Endothelial cell (in vitro differentiated cells): Measurements from ENCODE around the gene LAMA2. TPM values are rescaled to one million over a fixed set of nuclear protein-coding genes. Genes with fewer than 3 reads are reported as not detected.

ENCODE experiments used
- DNase-seq: peaks from one replicate; pipeline ENCODE4 v3.0.0; 2021; ENCODE audit warnings: low spot score
- H3K27ac Mint-ChIP-seq: one replicate; pipeline ENCODE4 v1.8.0; 2021; ENCODE audit warnings: mixed read lengths, inconsistent platforms; ENCODE audit not compliant: unreplicated experiment
- H3K27me3 Mint-ChIP-seq: one replicate; pipeline ENCODE4 v1.8.0; 2021; ENCODE audit warnings: mild to moderate bottlenecking, moderate library complexity, mixed read lengths, inconsistent platforms; ENCODE audit not compliant: unreplicated experiment
- H3K36me3 Mint-ChIP-seq: one replicate; pipeline ENCODE4 v1.8.0; 2021; ENCODE audit warnings: mild to moderate bottlenecking, low read depth, mixed read lengths, inconsistent platforms; ENCODE audit not compliant: unreplicated experiment
- H3K4me1 Mint-ChIP-seq: one replicate; pipeline ENCODE4 v1.8.0; 2021; ENCODE audit warnings: mild to moderate bottlenecking, mixed read lengths, inconsistent platforms; ENCODE audit not compliant: unreplicated experiment
- H3K4me3 Mint-ChIP-seq: one replicate; pipeline ENCODE4 v1.8.0; 2021; ENCODE audit warnings: mild to moderate bottlenecking, mixed read lengths, inconsistent platforms; ENCODE audit not compliant: unreplicated experiment
- H3K9me3 Mint-ChIP-seq: one replicate; pipeline ENCODE4 v1.8.0; 2021; ENCODE audit warnings: mixed read lengths, inconsistent platforms; ENCODE audit not compliant: unreplicated experiment
- CTCF ChIP-seq: fragments of 200-600 bp; sonication (generic); IDR thresholded peaks from one replicate; pipeline ENCODE4 v1.5.0; 2021; ENCODE audit warnings: antibody characterized with exemption; ENCODE audit not compliant: unreplicated experiment
- total RNA-seq: library from RNA; stranded (reverse); fragmentation: NEBNext Ultra II Directional; extraction: Animal tissue kit (Norgen Biotek cat#: 25700); gene quantifications from one replicate; pipeline ENCODE4 v1.2.1, GENCODE V29; 2021; ENCODE audit not compliant: unreplicated experiment

LAMA2 gene
- total RNA-seq, 1 donor from 2014 or later: 2.0 TPM

DNA sequence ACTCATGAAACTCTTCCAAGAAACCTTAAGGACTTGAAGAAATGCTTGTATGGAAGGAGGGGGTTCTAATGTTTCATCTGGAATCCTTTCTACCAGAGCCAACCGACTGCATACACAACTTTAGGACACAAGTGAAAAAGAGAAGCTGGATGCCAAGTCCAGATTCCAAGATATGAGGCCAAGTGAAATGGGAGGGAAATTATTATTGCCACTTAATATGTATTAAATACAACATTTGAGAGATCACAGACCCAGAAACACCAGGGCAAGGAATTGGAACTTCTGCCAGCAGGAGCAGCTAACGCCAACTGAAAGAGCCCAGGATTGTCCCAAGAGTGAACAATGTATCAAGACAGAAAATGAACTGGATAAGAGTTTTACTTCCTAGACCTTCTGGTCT is 682.9 kb downstream of the LAMA2 start:
- H3K27me3 Mint-ChIP-seq: peaks cover 2% of the 10 kb centered on the region
- H3K9me3 Mint-ChIP-seq: no peaks in the 10 kb centered on the region
- DNase-seq: no peak
- H3K36me3 Mint-ChIP-seq: peaks cover 6% of the 10 kb centered on the region
- H3K4me3 Mint-ChIP-seq: no peak overlapping the region
- H3K4me1 Mint-ChIP-seq: no peaks in the 10 kb centered on the region
- TF ChIP-seq CTCF: no peak
- no peak overlapping the region for H3K27ac Mint-ChIP-seq
